Esophagus muscularis mucosa (tissue), 4 donors: ENCODE measurements around the gene NXPH3. TPM values are rescaled to one million over a fixed set of nuclear protein-coding genes. Genes with fewer than 3 reads are reported as not detected.

Source experiments
- DNase-seq: peaks from one replicate; pipeline ENCODE4 v3.0.0-alpha.2; 2017; ENCODE audit errors: extremely low spot score
- H3K27ac ChIP-seq, 4 donors: fragments of 200-600 bp; sonication (generic); replicated peaks in 1 of 4; 1 replicate in 3 of 4; 2 replicates in 1 of 4; pipeline ENCODE4 v1.5.1; 2016 to 2019; ENCODE audit warnings: mild to moderate bottlenecking in 1 of 4
- H3K27me3 ChIP-seq, 4 donors: fragments of 200-600 bp; sonication (generic); one replicate each; pipeline versions ENCODE4 v1.5.1 to v1.6.0; 2016 to 2019
- H3K36me3 ChIP-seq, 4 donors: fragments of 200-600 bp; sonication (generic); one replicate each; pipeline ENCODE4 v1.5.1; 2016 to 2019
- H3K4me1 ChIP-seq, 4 donors: fragments of 200-600 bp; sonication (generic); one replicate each; pipeline ENCODE4 v1.5.1; 2016 to 2019
- H3K4me3 ChIP-seq, 4 donors: fragments of 200-600 bp; sonication (generic); 1 replicate in 2 of 4; 2 replicates in 2 of 4; pipeline ENCODE4 v1.5.1; 2016 to 2019; ENCODE audit warnings: mild to moderate bottlenecking in 4 of 4, moderate library complexity in 1 of 4
- H3K9me3 ChIP-seq, 4 donors: fragments of 200-600 bp; sonication (generic); 1 replicate in 3 of 4; 2 replicates in 1 of 4; pipeline ENCODE4 v1.5.1; 2016 to 2019
- EP300 ChIP-seq: sonication (generic); formaldehyde crosslinking; IDR thresholded peaks from one replicate; pipeline ENCODE4 v1.6.1; 2017; ENCODE audit warnings: antibody characterized with exemption
- POLR2A ChIP-seq: fragments of 450-650 bp; IDR thresholded peaks from one replicate; pipeline ENCODE4 v1.6.1; 2017; ENCODE audit warnings: antibody characterized with exemption, moderate library complexity, mild to moderate bottlenecking, low read depth
- POLR2AphosphoS5 ChIP-seq, 2 donors: sonication (generic); formaldehyde crosslinking; IDR thresholded peaks; one replicate each; pipeline ENCODE4 v1.6.1; 2017; ENCODE audit warnings: antibody characterized with exemption in 2 of 2
- WGBS: methylation state at CpG from one replicate; pipeline ENCODE4 v1.1.5; 2018; 5-methylcytosine and 5-hydroxymethylcytosine counted together
- intact Hi-C: fragments of 100-400 bp; cut with DNase I; formaldehyde crosslinking; loops from one replicate; pipeline ENCODE4 v1.15.1; 2023
- total RNA-seq, 4 donors: library from RNA; depleted of rRNA; stranded (reverse); fragments of >200 nt; gene quantifications; one replicate each; pipeline versions ENCODE4 v1.1.0 to v1.2.1, GENCODE V29; 2016
- TF ChIP-seq, protein P1 (sequence below), 3 experiments: fragments of 200-600 bp in 2 of 3; fragments of 450-650 bp in 1 of 3; sonication (generic) in 2 of 3; IDR thresholded peaks; one replicate each; pipeline ENCODE4 v1.5.1; 2017 to 2019; ENCODE audit warnings: antibody characterized with exemption in 3 of 3, mild to moderate bottlenecking in 2 of 3, moderate library complexity in 1 of 3

Gene NXPH3
- total RNA-seq, 4 donors from 2014 or later, result 12.6 to 37.8 (median 21.2) TPM

DNA sequence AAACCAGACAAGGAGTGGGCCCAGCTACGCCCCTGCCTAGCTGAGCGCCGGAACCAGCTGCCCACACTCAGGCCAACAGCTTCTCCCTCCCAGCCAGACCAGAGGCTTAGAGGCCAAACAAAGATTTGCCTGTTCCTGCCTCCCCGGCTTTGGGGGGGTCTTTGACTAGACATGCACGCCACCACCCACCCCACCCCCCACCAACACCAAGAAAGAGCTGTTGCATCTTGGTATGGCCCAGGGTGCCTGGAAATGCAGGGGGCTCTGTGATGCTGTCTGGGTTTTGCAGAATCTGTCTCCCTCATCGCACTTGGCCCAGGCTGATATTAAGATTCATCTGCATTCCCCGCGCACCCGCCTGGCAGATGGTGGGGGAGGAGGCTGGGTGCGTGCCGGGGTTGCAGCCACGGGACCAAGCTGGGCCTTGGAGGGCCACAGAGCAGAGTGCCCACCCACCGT lies 1.3 kb upstream of the NXPH3 start:
- WGBS, result 79% methylated on average over 5 of the region's 13 CpGs
- Histone ChIP-seq H3K27ac (peak overlapping the region; percentile 84 to 91 (median 88)), H3K4me3 (no peak overlapping the region), H3K36me3 (peaks cover 0 to 3% (median 0%) of the 10 kb centered on the region in 4 donors), H3K9me3 (no peaks in the 10 kb centered on the region), H3K27me3 (no peaks in the 10 kb centered on the region), H3K4me1 (peaks cover 31 to 72% (median 63%) of the 10 kb centered on the region in 4 donors)
- DNase-seq, result no peak
- intact Hi-C loops, result loop anchor here (5.0 to 10.0 kb wide), 3 partner anchors 208 to 420 kb away; partner anchors contain the start of genes DLX3 and TAC4
- TF ChIP-seq POLR2AphosphoS5 (IDR thresholded peaks at IDR 0.05), result peak in 1 of 2 donors; percentile 21
- TF ChIP-seq POLR2A, result no peak
- TF ChIP-seq EP300, result no peak

DNA sequence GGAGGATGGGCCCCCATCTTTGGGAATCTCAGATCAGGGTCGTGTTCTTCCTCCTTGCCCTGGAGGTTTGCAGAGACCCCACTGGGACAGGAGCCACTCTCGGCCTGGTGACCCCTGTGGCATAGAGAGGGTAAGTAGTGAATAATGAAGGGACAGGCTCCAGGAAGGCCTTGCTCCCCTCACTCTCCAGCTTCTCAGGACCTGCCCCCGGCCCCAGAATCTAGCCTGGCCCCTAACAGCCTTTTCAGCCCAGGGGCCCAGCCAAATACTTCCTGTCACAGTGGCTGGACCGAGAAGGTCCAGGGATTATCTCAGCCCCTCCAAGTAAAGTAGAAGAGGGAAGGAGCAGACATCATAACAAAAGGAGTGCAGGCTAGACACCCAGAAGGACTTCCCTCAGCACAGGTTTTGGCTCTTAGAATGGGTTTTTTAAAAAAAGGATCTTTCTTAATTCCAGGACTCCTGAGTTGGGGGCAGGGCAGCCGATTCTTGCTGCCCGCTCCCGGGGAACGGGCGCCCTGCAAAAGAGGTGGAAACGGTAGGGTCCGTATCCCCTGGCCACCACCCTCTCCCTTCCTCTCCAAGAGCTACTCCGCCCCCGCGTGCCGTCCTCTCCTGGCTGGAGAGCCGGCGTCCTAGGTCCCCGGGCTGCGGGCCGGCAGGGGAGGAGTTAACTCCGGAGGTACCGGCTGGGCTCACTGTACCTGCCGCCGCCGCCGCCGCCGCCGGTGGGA lies 559 bp upstream of the NXPH3 start:
- H3K27me3 ChIP-seq, result no peaks in the 10 kb centered on the region
- WGBS, result 15% methylated on average over 19 of the region's 29 CpGs
- no peak for DNase-seq
- H3K36me3 ChIP-seq, result peaks cover 0 to 10% (median 0%) of the 10 kb centered on the region in 4 donors
- H3K4me3 ChIP-seq, result peak overlapping the region; percentile 61 to 91 (median 86)
- peak overlapping the region; percentile 84 to 91 (median 88) for H3K27ac ChIP-seq
- TF ChIP-seq POLR2AphosphoS5 (IDR thresholded peaks at IDR 0.05), result no peak
- TF ChIP-seq POLR2A, result no peak
- TF ChIP-seq, protein P1, sequence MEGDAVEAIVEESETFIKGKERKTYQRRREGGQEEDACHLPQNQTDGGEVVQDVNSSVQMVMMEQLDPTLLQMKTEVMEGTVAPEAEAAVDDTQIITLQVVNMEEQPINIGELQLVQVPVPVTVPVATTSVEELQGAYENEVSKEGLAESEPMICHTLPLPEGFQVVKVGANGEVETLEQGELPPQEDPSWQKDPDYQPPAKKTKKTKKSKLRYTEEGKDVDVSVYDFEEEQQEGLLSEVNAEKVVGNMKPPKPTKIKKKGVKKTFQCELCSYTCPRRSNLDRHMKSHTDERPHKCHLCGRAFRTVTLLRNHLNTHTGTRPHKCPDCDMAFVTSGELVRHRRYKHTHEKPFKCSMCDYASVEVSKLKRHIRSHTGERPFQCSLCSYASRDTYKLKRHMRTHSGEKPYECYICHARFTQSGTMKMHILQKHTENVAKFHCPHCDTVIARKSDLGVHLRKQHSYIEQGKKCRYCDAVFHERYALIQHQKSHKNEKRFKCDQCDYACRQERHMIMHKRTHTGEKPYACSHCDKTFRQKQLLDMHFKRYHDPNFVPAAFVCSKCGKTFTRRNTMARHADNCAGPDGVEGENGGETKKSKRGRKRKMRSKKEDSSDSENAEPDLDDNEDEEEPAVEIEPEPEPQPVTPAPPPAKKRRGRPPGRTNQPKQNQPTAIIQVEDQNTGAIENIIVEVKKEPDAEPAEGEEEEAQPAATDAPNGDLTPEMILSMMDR (IDR thresholded peaks at IDR 0.05), result no peak
- TF ChIP-seq EP300, result no peak
- intact Hi-C loops, result loop anchor here (5.0 to 10.0 kb wide), 4 partner anchors 37 to 420 kb away; partner anchors contain the start of genes DLX3 and TAC4
- no peaks in the 10 kb centered on the region for H3K9me3 ChIP-seq
- peaks cover 25 to 65% (median 56%) of the 10 kb centered on the region in 4 donors for H3K4me1 ChIP-seq

DNA sequence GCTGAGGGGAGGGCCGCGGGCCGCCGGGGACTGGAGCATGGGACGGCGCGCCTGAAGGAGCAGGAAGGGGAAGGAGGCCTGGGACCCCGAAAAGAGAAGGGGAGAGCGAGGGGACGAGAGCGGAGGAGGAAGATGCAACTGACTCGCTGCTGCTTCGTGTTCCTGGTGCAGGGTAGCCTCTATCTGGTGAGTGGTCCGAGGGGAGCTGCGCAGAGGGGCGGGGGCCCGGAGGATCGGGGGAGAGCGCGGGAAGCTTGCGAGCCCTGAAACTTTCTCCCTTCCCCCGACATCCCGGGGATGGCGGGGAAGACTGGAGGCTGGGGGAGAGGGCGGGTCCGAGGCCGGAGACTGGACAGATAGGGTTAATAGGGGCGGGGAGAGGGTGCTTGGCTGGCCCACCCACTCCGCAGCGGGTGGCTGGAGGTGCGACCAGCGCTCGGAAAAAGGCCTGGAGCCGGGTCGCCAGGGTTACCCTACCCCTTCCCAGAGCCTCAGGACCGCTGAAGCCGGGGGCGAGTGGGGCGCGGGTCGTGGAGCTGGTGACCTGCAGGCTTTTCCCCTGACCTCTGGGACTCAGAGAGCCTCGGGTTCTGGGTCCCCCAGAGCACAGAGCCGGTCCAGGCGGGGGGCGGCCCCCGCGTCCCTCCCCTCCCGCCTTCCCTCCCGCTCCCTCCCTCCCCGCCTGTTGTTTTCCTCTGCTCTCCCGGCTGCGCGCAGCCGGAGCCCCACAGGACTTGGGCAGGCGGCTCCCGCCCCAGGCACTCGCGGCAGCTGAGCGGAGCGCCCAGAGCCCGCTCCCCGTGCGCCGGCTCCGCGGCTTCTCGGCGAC lies 631 bp downstream of the NXPH3 start:
- no peaks in the 10 kb centered on the region for H3K27me3 ChIP-seq
- intact Hi-C loops, result loop anchor here (5.0 to 10.0 kb wide), 2 partner anchors 36 to 418 kb away; partner anchors contain the start of gene DLX3

DNA sequence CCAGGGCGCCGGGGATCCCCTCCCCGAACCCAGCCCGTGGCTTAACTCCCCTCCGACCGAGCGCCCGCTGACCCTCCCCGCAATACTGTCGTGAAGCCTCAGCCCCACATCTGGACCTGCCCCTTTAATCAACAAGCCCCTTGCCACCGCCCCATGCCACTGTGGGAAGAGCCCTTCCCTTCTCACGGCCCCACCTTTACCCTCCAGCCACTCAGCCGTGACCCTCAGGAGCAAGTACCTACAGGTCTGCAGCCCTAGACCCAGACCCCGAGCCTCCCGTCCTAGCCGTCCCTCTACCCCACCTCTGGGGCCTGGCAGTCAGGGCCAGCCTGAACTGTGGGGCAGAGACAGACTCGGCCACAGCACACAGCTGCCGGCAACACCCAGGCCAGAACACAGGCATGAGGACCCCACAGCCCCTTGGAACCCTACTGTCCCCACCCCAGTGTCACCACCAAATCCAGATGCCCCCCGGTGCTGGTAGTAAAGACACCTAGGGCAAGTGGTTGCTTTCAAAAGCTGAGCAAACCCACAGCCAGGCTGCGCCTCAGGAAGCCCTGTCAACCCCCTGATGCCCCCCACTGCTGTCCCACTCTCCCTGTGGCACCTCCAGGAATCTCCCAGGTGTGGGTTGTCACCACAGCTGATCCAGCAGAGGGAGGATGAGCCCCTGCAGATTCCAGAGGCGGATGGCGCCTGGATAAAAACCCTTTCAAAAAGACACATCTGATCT lies 1.4 kb downstream of the NXPH3 start:
- H3K4me1 ChIP-seq, result peaks cover 30 to 55% (median 48%) of the 10 kb centered on the region in 4 donors
- no peak for DNase-seq
- H3K27me3 ChIP-seq, result no peaks in the 10 kb centered on the region
- peaks cover 0 to 11% (median 0%) of the 10 kb centered on the region in 4 donors for H3K36me3 ChIP-seq
- H3K9me3 ChIP-seq, result no peaks in the 10 kb centered on the region
- TF ChIP-seq POLR2AphosphoS5 (IDR thresholded peaks at IDR 0.05) (no peak), EP300 (no peak), POLR2A (no peak)
- TF ChIP-seq, protein P1 (IDR thresholded peaks at IDR 0.05), result no peak
- WGBS, result 33% methylated on average over 9 of the region's 22 CpGs
- H3K27ac ChIP-seq, result peak overlapping the region; percentile 84 to 91 (median 88)
- intact Hi-C loops, result loop anchor here (5.0 to 10.0 kb wide), 2 partner anchors 35 to 418 kb away; partner anchors contain the start of gene DLX3
- H3K4me3 ChIP-seq, result peak overlapping the region; percentile 61 to 91 (median 86)

More for the DNA sequence above, 631 bp downstream of the NXPH3 start:
- peaks cover 0 to 11% (median 0%) of the 10 kb centered on the region in 4 donors for H3K36me3 ChIP-seq
- peak overlapping the region; percentile 84 to 91 (median 88) for H3K27ac ChIP-seq
- H3K4me3 ChIP-seq, result peak overlapping the region; percentile 61 to 91 (median 86)
- WGBS, result 0% methylated on average over 24 of the region's 68 CpGs
- no peak for TF ChIP-seq POLR2A
- no peak for TF ChIP-seq EP300
- TF ChIP-seq, protein P1 (IDR thresholded peaks at IDR 0.05), result no peak
- TF ChIP-seq POLR2AphosphoS5 (IDR thresholded peaks at IDR 0.05), result peak in 1 of 2 donors; percentile 70
- no peak for DNase-seq
- H3K4me1 ChIP-seq, result peaks cover 30 to 55% (median 50%) of the 10 kb centered on the region in 4 donors
- no peaks in the 10 kb centered on the region for H3K9me3 ChIP-seq
